ENCODE results near the gene CSTF3.
"Not testable (repeated sequence)": the region's sequence is repeated elsewhere in the genome, so short reads cannot be mapped to it uniquely, and the experiment has no call there.

The CSTF3 gene

GRCh38 chr11:33157103-33158027 lies 3.9 kb downstream of the CSTF3 start:
- Histone ChIP-seq H3K27me3 (ENCODE audit: insufficient read depth, low read length) (no peaks in the 10 kb centered on the region), H2AFZ (ENCODE audit: low read depth, low read length) (no peak overlapping the region), H3K9me3 (ENCODE audit: low read length) (peaks cover 12% of the 10 kb centered on the region), H3K4me1 (ENCODE audit: insufficient read depth, low read length) (peaks cover 13% of the 10 kb centered on the region), H3K4me3 (ENCODE audit: low read length) (no peak overlapping the region), H3K36me3 (ENCODE audit: insufficient read depth, low read length) (peaks cover 21% of the 10 kb centered on the region)

GRCh38 chr11:33151399-33151798 lies 9.9 kb downstream of the CSTF3 start:
- Histone ChIP-seq H3K4me1 (ENCODE audit: insufficient read depth, low read length) (no peaks in the 10 kb centered on the region), H3K36me3 (ENCODE audit: insufficient read depth, low read length) (peaks cover 33% of the 10 kb centered on the region), H3K27me3 (ENCODE audit: insufficient read depth, low read length) (no peaks in the 10 kb centered on the region), H3K9me3 (ENCODE audit: low read length) (peaks cover 10% of the 10 kb centered on the region), H2AFZ (ENCODE audit: low read depth, low read length) (no peak overlapping the region), H3K4me3 (ENCODE audit: low read length) (no peak overlapping the region)

GRCh38 chr11:33147559-33147958 lies 13.7 kb downstream of the CSTF3 start:
- Histone ChIP-seq H3K27me3 (ENCODE audit: insufficient read depth, low read length) (no peaks in the 10 kb centered on the region), H3K4me1 (ENCODE audit: insufficient read depth, low read length) (no peaks in the 10 kb centered on the region), H2AFZ (ENCODE audit: low read depth, low read length) (no peak overlapping the region), H3K9me3 (ENCODE audit: low read length) (no peaks in the 10 kb centered on the region), H3K4me3 (ENCODE audit: low read length) (no peak overlapping the region), H3K36me3 (ENCODE audit: insufficient read depth, low read length) (peaks cover 27% of the 10 kb centered on the region)

- no peak overlapping the region for H2AFZ ChIP-seq (ENCODE audit: low read depth, low read length)
- no peaks in the 10 kb centered on the region for H3K9me3 ChIP-seq (ENCODE audit: low read length)
- no peaks in the 10 kb centered on the region for H3K4me1 ChIP-seq (ENCODE audit: insufficient read depth, low read length)
- H3K4me3 ChIP-seq (ENCODE audit: low read length) = no peak overlapping the region
- peaks cover 50% of the 10 kb centered on the region for H3K36me3 ChIP-seq (ENCODE audit: insufficient read depth, low read length)
- no peaks in the 10 kb centered on the region for H3K27me3 ChIP-seq (ENCODE audit: insufficient read depth, low read length)
Measured at GRCh38 chr11:33135768-33136443, 25.4 kb downstream of the CSTF3 start.

GRCh38 chr11:33135216-33135615 lies 26.1 kb downstream of the CSTF3 start:
- Histone ChIP-seq H2AFZ (ENCODE audit: low read depth, low read length) (no peak overlapping the region), H3K4me3 (ENCODE audit: low read length) (no peak overlapping the region), H3K36me3 (ENCODE audit: insufficient read depth, low read length) (peaks cover 46% of the 10 kb centered on the region), H3K4me1 (ENCODE audit: insufficient read depth, low read length) (no peaks in the 10 kb centered on the region), H3K9me3 (ENCODE audit: low read length) (no peaks in the 10 kb centered on the region), H3K27me3 (ENCODE audit: insufficient read depth, low read length) (no peaks in the 10 kb centered on the region)

- Histone ChIP-seq H3K36me3 (ENCODE audit: insufficient read depth, low read length) (peaks cover 37% of the 10 kb centered on the region), H3K9me3 (ENCODE audit: low read length) (no peaks in the 10 kb centered on the region), H3K4me1 (ENCODE audit: insufficient read depth, low read length) (no peaks in the 10 kb centered on the region), H2AFZ (ENCODE audit: low read depth, low read length) (no peak overlapping the region), H3K27me3 (ENCODE audit: insufficient read depth, low read length) (no peaks in the 10 kb centered on the region), H3K4me3 (ENCODE audit: low read length) (no peak overlapping the region)
Measured at GRCh38 chr11:33134276-33134675, 27.0 kb downstream of the CSTF3 start.

GRCh38 chr11:33133761-33134160 lies 27.5 kb downstream of the CSTF3 start:
- H3K4me1 ChIP-seq (ENCODE audit: insufficient read depth, low read length) = no peaks in the 10 kb centered on the region
- no peak overlapping the region for H2AFZ ChIP-seq (ENCODE audit: low read depth, low read length)
- H3K27me3 ChIP-seq (ENCODE audit: insufficient read depth, low read length) = no peaks in the 10 kb centered on the region
- H3K36me3 ChIP-seq (ENCODE audit: insufficient read depth, low read length) = peaks cover 33% of the 10 kb centered on the region
- no peak overlapping the region for H3K4me3 ChIP-seq (ENCODE audit: low read length)
- no peaks in the 10 kb centered on the region for H3K9me3 ChIP-seq (ENCODE audit: low read length)

- Histone ChIP-seq H3K4me3 (ENCODE audit: low read length) (no peak overlapping the region), H3K4me1 (ENCODE audit: insufficient read depth, low read length) (no peaks in the 10 kb centered on the region), H3K9me3 (ENCODE audit: low read length) (no peaks in the 10 kb centered on the region), H2AFZ (ENCODE audit: low read depth, low read length) (no peak overlapping the region), H3K36me3 (ENCODE audit: insufficient read depth, low read length) (peaks cover 20% of the 10 kb centered on the region), H3K27me3 (ENCODE audit: insufficient read depth, low read length) (no peaks in the 10 kb centered on the region)
Measured at GRCh38 chr11:33132510-33132909, 28.8 kb downstream of the CSTF3 start.

- Histone ChIP-seq H3K4me1 (ENCODE audit: insufficient read depth, low read length) (no peaks in the 10 kb centered on the region), H3K9me3 (ENCODE audit: low read length) (peaks cover 6% of the 10 kb centered on the region), H3K27me3 (ENCODE audit: insufficient read depth, low read length) (no peaks in the 10 kb centered on the region), H2AFZ (ENCODE audit: low read depth, low read length) (no peak overlapping the region), H3K4me3 (ENCODE audit: low read length) (no peak overlapping the region), H3K36me3 (ENCODE audit: insufficient read depth, low read length) (peaks cover 19% of the 10 kb centered on the region)
Measured at GRCh38 chr11:33128739-33129138, 32.5 kb downstream of the CSTF3 start.

GRCh38 chr11:33125611-33126010 lies 35.7 kb downstream of the CSTF3 start:
- no peaks in the 10 kb centered on the region for H3K27me3 ChIP-seq (ENCODE audit: insufficient read depth, low read length)
- H2AFZ ChIP-seq (ENCODE audit: low read depth, low read length) = no peak overlapping the region
- H3K4me1 ChIP-seq (ENCODE audit: insufficient read depth, low read length) = no peaks in the 10 kb centered on the region
- H3K36me3 ChIP-seq (ENCODE audit: insufficient read depth, low read length) = peaks cover 13% of the 10 kb centered on the region
- peaks cover 6% of the 10 kb centered on the region for H3K9me3 ChIP-seq (ENCODE audit: low read length)
- H3K4me3 ChIP-seq (ENCODE audit: low read length) = no peak overlapping the region

- H3K27me3 ChIP-seq (ENCODE audit: insufficient read depth, low read length) = no peaks in the 10 kb centered on the region
- no peak overlapping the region for H2AFZ ChIP-seq (ENCODE audit: low read depth, low read length)
- H3K4me1 ChIP-seq (ENCODE audit: insufficient read depth, low read length) = no peaks in the 10 kb centered on the region
- peaks cover 6% of the 10 kb centered on the region for H3K9me3 ChIP-seq (ENCODE audit: low read length)
- H3K4me3 ChIP-seq (ENCODE audit: low read length) = no peak overlapping the region
- peaks cover 13% of the 10 kb centered on the region for H3K36me3 ChIP-seq (ENCODE audit: insufficient read depth, low read length)
Measured at GRCh38 chr11:33125025-33125424, 36.3 kb downstream of the CSTF3 start.

- H3K9me3 ChIP-seq (ENCODE audit: low read length); H3K4me1 ChIP-seq (ENCODE audit: insufficient read depth, low read length); H3K27me3 ChIP-seq (ENCODE audit: insufficient read depth, low read length); H3K4me3 ChIP-seq (ENCODE audit: low read length); H2AFZ ChIP-seq (ENCODE audit: low read depth, low read length): not testable (repeated sequence)
- H3K36me3 ChIP-seq (ENCODE audit: insufficient read depth, low read length) = peaks cover 13% of the 10 kb centered on the region
Measured at GRCh38 chr11:33122696-33123095, 38.6 kb downstream of the CSTF3 start.

- Histone ChIP-seq H3K4me1 (ENCODE audit: insufficient read depth, low read length) (no peaks in the 10 kb centered on the region), H3K27me3 (ENCODE audit: insufficient read depth, low read length) (no peaks in the 10 kb centered on the region), H3K9me3 (ENCODE audit: low read length) (no peaks in the 10 kb centered on the region), H3K4me3 (ENCODE audit: low read length) (no peak overlapping the region), H2AFZ (ENCODE audit: low read depth, low read length) (no peak overlapping the region), H3K36me3 (ENCODE audit: insufficient read depth, low read length) (no peaks in the 10 kb centered on the region)
Measured at GRCh38 chr11:33116535-33116934, 44.7 kb downstream of the CSTF3 start.

Data from neuron (in vitro differentiated cells).